GM23338 (cell line): ENCODE results near the gene ZMYND12. TPM values are rescaled to one million over a fixed set of nuclear protein-coding genes. Genes with fewer than 3 reads are reported as not detected.

Source experiments
- ATAC-seq: fragments of 200-7000 bp; cut with Tn5 transposase; 3 replicates; pipeline ENCODE4 v1.9.1; 2020
- DNase-seq: peaks from one replicate; pipeline ENCODE4 v3.0.0-alpha.2; 2015; ENCODE audit warnings: low spot score
- H2AFZ ChIP-seq: fragments of 200-600 bp; sonication (generic); 2 replicates; pipeline ENCODE4 v1.8.0; 2016; ENCODE audit warnings: antibody characterized with exemption, mild to moderate bottlenecking, moderate library complexity
- H3F3A ChIP-seq: fragments of 200-600 bp; sonication (generic); replicated peaks from 2 replicates; pipeline ENCODE4 v1.8.0; 2017; ENCODE audit warnings: antibody characterized with exemption, mixed run types, low read depth
- H3K27ac ChIP-seq: fragments of 200-600 bp; sonication (generic); 2 replicates; pipeline ENCODE4 v1.6.1; 2016; ENCODE audit warnings: low read depth
- H3K27me3 ChIP-seq: fragments of 200-600 bp; sonication (generic); 2 replicates; pipeline ENCODE4 v1.8.0; 2016; ENCODE audit warnings: mild to moderate bottlenecking, mixed run types, moderate library complexity; ENCODE audit not compliant: insufficient read depth
- H3K36me3 ChIP-seq: fragments of 200-600 bp; sonication (generic); 2 replicates; pipeline ENCODE4 v1.8.0; 2016; ENCODE audit warnings: mild to moderate bottlenecking; ENCODE audit not compliant: insufficient read depth
- H3K4me1 ChIP-seq: fragments of 200-600 bp; sonication (generic); 2 replicates; pipeline ENCODE4 v1.8.0; 2016; ENCODE audit warnings: mild to moderate bottlenecking, moderate library complexity; ENCODE audit not compliant: insufficient read depth
- H3K4me2 ChIP-seq: fragments of 200-600 bp; sonication (generic); 2 replicates; pipeline ENCODE4 v1.7.1; 2017; ENCODE audit warnings: mixed run types
- H3K4me3 ChIP-seq: fragments of 200-600 bp; sonication (generic); 2 replicates; pipeline ENCODE4 v1.6.1; 2016; ENCODE audit warnings: mixed run types
- H3K79me2 ChIP-seq: fragments of 200-600 bp; sonication (generic); replicated peaks from 2 replicates; pipeline ENCODE4 v1.8.0; 2017; ENCODE audit warnings: mild to moderate bottlenecking; ENCODE audit not compliant: insufficient read depth
- H3K9me2 ChIP-seq: fragments of 200-600 bp; sonication (generic); 2 replicates; pipeline ENCODE4 v1.8.0; 2017; ENCODE audit not compliant: insufficient read depth
- H4K20me1 ChIP-seq: fragments of 200-600 bp; sonication (generic); replicated peaks from 2 replicates; pipeline ENCODE4 v1.8.0; 2017; ENCODE audit warnings: mild to moderate bottlenecking; ENCODE audit not compliant: insufficient read depth
- H3K27ac Mint-ChIP-seq: 2 replicates; pipeline ENCODE4 v1.8.0; 2020; ENCODE audit warnings: inconsistent platforms, mild to moderate bottlenecking, moderate library complexity, mixed read lengths
- H3K27me3 Mint-ChIP-seq: 3 replicates; pipeline ENCODE4 v1.8.0; 2022; ENCODE audit warnings: low read depth, mild to moderate bottlenecking, moderate library complexity, mixed read lengths, inconsistent platforms; ENCODE audit not compliant: insufficient read depth, poor library complexity
- H3K36me3 Mint-ChIP-seq: 3 replicates; pipeline ENCODE4 v1.8.0; 2021; ENCODE audit warnings: low read depth, mild to moderate bottlenecking, inconsistent platforms, moderate library complexity, mixed read lengths
- H3K4me1 Mint-ChIP-seq: 3 replicates; pipeline ENCODE4 v1.8.0; 2020; ENCODE audit warnings: mild to moderate bottlenecking, inconsistent platforms, mixed read lengths
- H3K4me3 Mint-ChIP-seq: 3 replicates; pipeline ENCODE4 v1.8.0; 2021; ENCODE audit warnings: moderate library complexity, mild to moderate bottlenecking, inconsistent platforms, mixed read lengths
- H3K9me3 Mint-ChIP-seq: 3 replicates; pipeline ENCODE4 v1.8.0; 2020; ENCODE audit warnings: moderate library complexity, mild to moderate bottlenecking, inconsistent platforms, mixed read lengths
- CREB1 ChIP-seq: fragments of 250-450 bp; sonication (Bioruptor Pico); IDR thresholded peaks from 2 replicates; pipeline ENCODE4 v1.5.0; 2020; ENCODE audit warnings: low read depth, mild to moderate bottlenecking, moderate library complexity
- CTCF ChIP-seq, 2 experiments: fragments of 200-600 bp in 1 of 2; sonication (generic) in 1 of 2; conservative IDR thresholded peaks; 2 replicates each; pipeline versions ENCODE4 v1.5.1 to v1.6.1; 2016 to 2017; ENCODE audit warnings: antibody characterized with exemption in 2 of 2, low read depth in 2 of 2, mild to moderate bottlenecking in 2 of 2, moderate library complexity in 1 of 2
- EZH2 ChIP-seq: fragments of 200-600 bp; sonication (generic); IDR thresholded peaks from one replicate; pipeline ENCODE4 v1.8.0; 2017; ENCODE audit warnings: antibody characterized with exemption, mild to moderate bottlenecking, low read depth; ENCODE audit not compliant: unreplicated experiment
- EZH2phosphoT487 ChIP-seq: fragments of 200-600 bp; sonication (generic); IDR thresholded peaks from one replicate; pipeline ENCODE4 v1.8.1; 2018; ENCODE audit warnings: antibody characterized with exemption; ENCODE audit not compliant: unreplicated experiment
- JUNB ChIP-seq: IDR thresholded peaks from one replicate; pipeline ENCODE4 v1.6.1; 2016; ENCODE audit warnings: antibody characterized with exemption; ENCODE audit not compliant: unreplicated experiment
- NANOG ChIP-seq: IDR thresholded peaks from 2 replicates; pipeline ENCODE4 v1.6.1; 2016; ENCODE audit warnings: antibody characterized with exemption, borderline replicate concordance
- POLR2AphosphoS5 ChIP-seq: IDR thresholded peaks from 2 replicates; pipeline ENCODE4 v1.6.1; 2016; ENCODE audit warnings: antibody characterized with exemption, low read depth
- REST ChIP-seq: IDR thresholded peaks from one replicate; pipeline ENCODE4 v1.6.1; 2018; ENCODE audit warnings: antibody characterized with exemption; ENCODE audit not compliant: unreplicated experiment
- STAT1 ChIP-seq: IDR thresholded peaks from one replicate; pipeline ENCODE4 v1.6.1; 2016; ENCODE audit warnings: antibody characterized with exemption; ENCODE audit not compliant: unreplicated experiment
- ZNF114 ChIP-seq: fragments of 250-450 bp; sonication (Bioruptor Pico); IDR thresholded peaks from 2 replicates; pipeline ENCODE4 v1.5.0; 2020; ENCODE audit warnings: mild to moderate bottlenecking, moderate library complexity
- ZNF331 ChIP-seq: fragments of 250-450 bp; sonication (Bioruptor Pico); IDR thresholded peaks from 2 replicates; pipeline ENCODE4 v1.5.0; 2020; ENCODE audit warnings: low read depth, mild to moderate bottlenecking, moderate library complexity
- ZNF462 ChIP-seq: fragments of 250-450 bp; sonication (Bioruptor Pico); IDR thresholded peaks from 2 replicates; pipeline ENCODE4 v1.5.0; 2020; ENCODE audit warnings: mild to moderate bottlenecking, moderate library complexity
- polyA plus RNA-seq: library from polyadenylated mRNA; unstranded; fragments of >200 nt; fragmentation: Nextera tagmentation; extraction: Ambion mirVana; gene quantifications from 2 replicates; pipeline ENCODE4 v1.2.1, GENCODE V29; 2016
- total RNA-seq: library from RNA; depleted of rRNA; stranded (reverse); fragments of >200 nt; shearing (Covaris generic); gene quantifications from 2 replicates; pipeline ENCODE4 v1.2.3, GENCODE V29; 2014
- TF ChIP-seq, protein P1 (sequence below): IDR thresholded peaks from 2 replicates; pipeline ENCODE4 v1.6.1; 2016; ENCODE audit warnings: antibody characterized with exemption

ZMYND12 gene
- total and polyA plus RNA-seq, 2 experiments from 2014 or later: 0.16 to 0.63 TPM

- H3K27me3 ChIP-seq: no peaks in the 10 kb centered on the region
- H3K4me3 ChIP-seq: no peak overlapping the region
- H3K9me2 ChIP-seq: no peaks in the 10 kb centered on the region
- H3K27ac Mint-ChIP-seq: no peak overlapping the region
- H3K27me3 Mint-ChIP-seq: no peaks in the 10 kb centered on the region
- H3K4me1 ChIP-seq: no peaks in the 10 kb centered on the region; the same call in 1 of the 2 replicates
- ATAC-seq (no peak), DNase-seq (no peak)
- H3K27ac ChIP-seq: no peak overlapping the region
- no peak overlapping the region for H3K4me2 ChIP-seq
- no peak for TF ChIP-seq EZH2phosphoT487
- no peak for TF ChIP-seq REST
- no peak for TF ChIP-seq ZNF114
- TF ChIP-seq CTCF (conservative IDR thresholded peaks at IDR 0.05; ENCODE audit: low read depth in 2 of 2): no peak
- no peak for TF ChIP-seq STAT1
- TF ChIP-seq ZNF331 (CRISPR knock-in tag): no peak
- TF ChIP-seq CREB1 (CRISPR knock-in tag): no peak
- TF ChIP-seq JUNB: no peak
- TF ChIP-seq EZH2: no peak
- TF ChIP-seq NANOG: no peak
- no peak for TF ChIP-seq POLR2AphosphoS5
- no peak for TF ChIP-seq ZNF462 (CRISPR knock-in tag)
- TF ChIP-seq, protein P1, sequence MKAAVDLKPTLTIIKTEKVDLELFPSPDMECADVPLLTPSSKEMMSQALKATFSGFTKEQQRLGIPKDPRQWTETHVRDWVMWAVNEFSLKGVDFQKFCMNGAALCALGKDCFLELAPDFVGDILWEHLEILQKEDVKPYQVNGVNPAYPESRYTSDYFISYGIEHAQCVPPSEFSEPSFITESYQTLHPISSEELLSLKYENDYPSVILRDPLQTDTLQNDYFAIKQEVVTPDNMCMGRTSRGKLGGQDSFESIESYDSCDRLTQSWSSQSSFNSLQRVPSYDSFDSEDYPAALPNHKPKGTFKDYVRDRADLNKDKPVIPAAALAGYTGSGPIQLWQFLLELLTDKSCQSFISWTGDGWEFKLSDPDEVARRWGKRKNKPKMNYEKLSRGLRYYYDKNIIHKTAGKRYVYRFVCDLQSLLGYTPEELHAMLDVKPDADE: no peak
- H3K79me2 ChIP-seq: no peaks in the 10 kb centered on the region
- H2AFZ ChIP-seq: no peak overlapping the region
- H3K4me1 Mint-ChIP-seq: peaks cover 19% of the 10 kb centered on the region
- H4K20me1 ChIP-seq: no peaks in the 10 kb centered on the region
- H3K36me3 ChIP-seq: no peaks in the 10 kb centered on the region
- H3K4me3 Mint-ChIP-seq: no peak overlapping the region
- H3K36me3 Mint-ChIP-seq: no peaks in the 10 kb centered on the region
- no peaks in the 10 kb centered on the region for H3K9me3 Mint-ChIP-seq
- H3F3A ChIP-seq: no peaks in the 10 kb centered on the region
Measured at GRCh38 chr1:42429603-42430002, 26.2 kb downstream of the ZMYND12 start.
